Measurements from ENCODE around the gene HDGFL1. TPM values are rescaled to one million over a fixed set of nuclear protein-coding genes. Genes with fewer than 3 reads are reported as not detected.

The HDGFL1 gene
- total and polyA plus RNA-seq, 8 donors = not detected

DNA sequence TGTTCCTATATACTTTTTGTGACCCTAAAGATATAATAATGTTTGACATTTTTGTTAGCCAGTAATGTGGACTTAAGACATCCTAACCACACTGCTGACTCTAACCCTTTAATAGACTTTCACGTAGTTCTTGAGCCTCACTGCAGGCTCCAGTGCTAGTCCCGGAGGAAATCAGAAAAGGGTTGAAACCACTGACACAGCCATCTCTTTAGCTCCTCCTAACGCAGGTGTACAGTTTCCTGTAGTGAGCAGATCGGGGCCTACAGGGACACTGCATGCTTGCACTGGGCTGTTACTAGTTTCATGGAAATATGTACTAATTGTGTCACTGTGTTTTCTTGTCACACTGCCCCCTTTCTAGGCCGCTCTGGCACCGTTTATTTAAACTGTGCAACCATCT lies 512 bp upstream of the HDGFL1 start:
- no peak overlapping the region for H3K4me3 ChIP-seq
- H3K4me1 ChIP-seq = no peaks in the 10 kb centered on the region
- H3K27me3 ChIP-seq = no peaks in the 10 kb centered on the region
- TF ChIP-seq POLR2AphosphoS5 (IDR thresholded peaks at IDR 0.05) = no peak
- TF ChIP-seq EP300 (IDR thresholded peaks at IDR 0.05) = no peak
- no peak for TF ChIP-seq POLR2A (IDR thresholded peaks at IDR 0.05)
- TF ChIP-seq CTCF (IDR thresholded peaks at IDR 0.05) = no peak
- no peak for DNase-seq
- WGBS, 5 donors = 91 to 100% (median 97%) methylated on average over 6 of the region's 6 CpGs
- no peak overlapping the region for H3K27ac ChIP-seq
- H3K36me3 ChIP-seq = no peaks in the 10 kb centered on the region
- intact Hi-C loops (cut with DNase I; ENCODE audit: low total_unique reads) = no loop called here
- peaks cover 0 to 12% (median 4%) of the 10 kb centered on the region in 4 donors for H3K9me3 ChIP-seq

- Histone ChIP-seq H3K27me3 (no peaks in the 10 kb centered on the region), H3K4me3 (no peak overlapping the region), H3K36me3 (no peaks in the 10 kb centered on the region), H3K27ac (no peak overlapping the region), H3K4me1 (no peaks in the 10 kb centered on the region), H3K9me3 (peaks cover 0 to 12% (median 4%) of the 10 kb centered on the region in 4 donors)
- TF ChIP-seq EP300 (IDR thresholded peaks at IDR 0.05) (no peak), POLR2A (IDR thresholded peaks at IDR 0.05) (no peak), POLR2AphosphoS5 (IDR thresholded peaks at IDR 0.05) (no peak), CTCF (IDR thresholded peaks at IDR 0.05) (no peak)
- 87 to 98% (median 91%) methylated on average over 25 to 26 of the region's 26 CpGs for WGBS, 5 donors
- intact Hi-C loops (cut with DNase I; ENCODE audit: low total_unique reads) = no loop called here
- DNase-seq = no peak
Measured at GRCh38 chr6:22570185-22570551, 802 bp downstream of the HDGFL1 start.

GRCh38 chr6:22575190-22575589 lies 5.8 kb downstream of the HDGFL1 start:
- no peaks in the 10 kb centered on the region for H3K36me3 ChIP-seq
- H3K4me3 ChIP-seq = no peak overlapping the region
- TF ChIP-seq EP300 (IDR thresholded peaks at IDR 0.05) (no peak), POLR2A (IDR thresholded peaks at IDR 0.05) (no peak), CTCF (IDR thresholded peaks at IDR 0.05) (no peak)
- no peak for DNase-seq
- WGBS, 5 donors = 64 to 74% (median 71%) methylated on average over 2 of the region's 2 CpGs
- no peaks in the 10 kb centered on the region for H3K27me3 ChIP-seq
- no peak overlapping the region for H3K27ac ChIP-seq
- peaks cover 0 to 3% (median 1%) of the 10 kb centered on the region in 4 donors for H3K9me3 ChIP-seq
- no peaks in the 10 kb centered on the region for H3K4me1 ChIP-seq
- intact Hi-C loops (cut with DNase I; ENCODE audit: low total_unique reads) = no loop called here

DNA sequence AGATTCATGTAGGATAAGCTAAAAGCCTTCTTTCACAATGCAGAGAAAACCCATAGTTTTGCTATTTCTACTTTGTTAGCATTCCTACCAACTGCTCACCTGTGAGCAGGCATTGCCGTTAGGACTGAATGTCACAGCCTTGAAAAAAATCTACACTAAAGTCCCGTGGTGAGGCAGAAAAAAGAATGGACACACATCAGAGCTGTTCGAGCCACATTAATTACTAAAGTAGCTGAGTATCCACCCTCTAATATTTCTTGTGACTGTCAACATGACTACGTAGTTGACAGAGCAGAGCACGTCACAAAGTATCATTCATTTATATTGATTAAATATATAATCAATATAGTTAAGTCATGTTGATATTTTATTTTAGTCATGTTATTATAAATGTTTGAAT lies 10.1 kb downstream of the HDGFL1 start:
- Histone ChIP-seq H3K4me1 (no peaks in the 10 kb centered on the region), H3K36me3 (no peaks in the 10 kb centered on the region), H3K27ac (no peak overlapping the region), H3K9me3 (no peaks in the 10 kb centered on the region), H3K27me3 (no peaks in the 10 kb centered on the region), H3K4me3 (no peak overlapping the region)
- no peak for DNase-seq
- 72 to 86% (median 80%) methylated on average over 5 of the region's 5 CpGs for WGBS, 5 donors
- TF ChIP-seq EP300 (IDR thresholded peaks at IDR 0.05) (no peak), CTCF (IDR thresholded peaks at IDR 0.05) (no peak), POLR2A (IDR thresholded peaks at IDR 0.05) (no peak), POLR2AphosphoS5 (IDR thresholded peaks at IDR 0.05) (no peak)
- intact Hi-C loops (cut with DNase I; ENCODE audit: low total_unique reads) = no loop called here

Data from stomach (tissue), 9 donors.